ENCODE measurements around the gene OR7A5.

The OR7A5 gene

GRCh38 chr19:14840206-14840605 lies 5.2 kb upstream of the OR7A5 start:
- Mint-ChIP-seq H3K4me1 (peaks cover 22% of the 10 kb centered on the region), H3K27me3 (ENCODE audit: low read depth) (peaks cover 4% of the 10 kb centered on the region), H3K9me3 (peaks cover 16% of the 10 kb centered on the region), H3K4me3 (no peak overlapping the region), H3K36me3 (ENCODE audit: low read depth) (no peaks in the 10 kb centered on the region), H3K27ac (no peak overlapping the region)
- TF ChIP-seq CTCF (IDR thresholded peaks at IDR 0.05; ENCODE audit: unreplicated experiment in 3 of 3): no peak

GRCh38 chr19:14837391-14837790 lies 2.4 kb upstream of the OR7A5 start:
- no peaks in the 10 kb centered on the region for H3K36me3 Mint-ChIP-seq (ENCODE audit: low read depth)
- H3K27ac Mint-ChIP-seq: no peak overlapping the region
- no peak overlapping the region for H3K4me3 Mint-ChIP-seq
- H3K27me3 Mint-ChIP-seq (ENCODE audit: low read depth): no peaks in the 10 kb centered on the region
- no peak for TF ChIP-seq CTCF (IDR thresholded peaks at IDR 0.05; ENCODE audit: unreplicated experiment in 3 of 3)
- peaks cover 12% of the 10 kb centered on the region for H3K9me3 Mint-ChIP-seq
- peaks cover 25% of the 10 kb centered on the region for H3K4me1 Mint-ChIP-seq

- Mint-ChIP-seq H3K27ac (no peak overlapping the region), H3K9me3 (peaks cover 23% of the 10 kb centered on the region), H3K36me3 (ENCODE audit: low read depth) (no peaks in the 10 kb centered on the region), H3K4me3 (no peak overlapping the region), H3K27me3 (ENCODE audit: low read depth) (no peaks in the 10 kb centered on the region), H3K4me1 (peaks cover 18% of the 10 kb centered on the region)
- no peak for TF ChIP-seq CTCF (IDR thresholded peaks at IDR 0.05; ENCODE audit: unreplicated experiment in 3 of 3)
Measured at GRCh38 chr19:14830702-14831101, 4.3 kb downstream of the OR7A5 start.

- H3K36me3 Mint-ChIP-seq (ENCODE audit: low read depth): no peaks in the 10 kb centered on the region
- no peaks in the 10 kb centered on the region for H3K4me1 Mint-ChIP-seq
- no peak overlapping the region for H3K27ac Mint-ChIP-seq
- H3K4me3 Mint-ChIP-seq: no peak overlapping the region
- no peaks in the 10 kb centered on the region for H3K27me3 Mint-ChIP-seq (ENCODE audit: low read depth)
- H3K9me3 Mint-ChIP-seq: peaks cover 26% of the 10 kb centered on the region
- TF ChIP-seq CTCF (IDR thresholded peaks at IDR 0.05; ENCODE audit: unreplicated experiment in 3 of 3): no peak
Measured at GRCh38 chr19:14826006-14826405, 9.0 kb downstream of the OR7A5 start.

GRCh38 chr19:14821937-14822336 lies 13.0 kb downstream of the OR7A5 start:
- TF ChIP-seq CTCF (IDR thresholded peaks at IDR 0.05; ENCODE audit: unreplicated experiment in 3 of 3): no peak
- Mint-ChIP-seq H3K27me3 (ENCODE audit: low read depth) (peaks cover 4% of the 10 kb centered on the region), H3K4me1 (no peaks in the 10 kb centered on the region), H3K27ac (no peak overlapping the region), H3K36me3 (ENCODE audit: low read depth) (no peaks in the 10 kb centered on the region), H3K4me3 (no peak overlapping the region), H3K9me3 (peaks cover 17% of the 10 kb centered on the region)

GRCh38 chr19:14818588-14818987 lies 16.4 kb downstream of the OR7A5 start:
- TF ChIP-seq CTCF (IDR thresholded peaks at IDR 0.05; ENCODE audit: unreplicated experiment in 3 of 3): no peak
- Mint-ChIP-seq H3K9me3 (peaks cover 7% of the 10 kb centered on the region), H3K27ac (no peak overlapping the region), H3K27me3 (ENCODE audit: low read depth) (peaks cover 11% of the 10 kb centered on the region), H3K4me1 (no peaks in the 10 kb centered on the region), H3K36me3 (ENCODE audit: low read depth) (no peaks in the 10 kb centered on the region), H3K4me3 (no peak overlapping the region)

Measured in nephron (organoid).